NCI-H460 (cell line): Measurements from ENCODE around the gene ZCCHC17. TPM values are rescaled to one million over a fixed set of nuclear protein-coding genes. Genes with fewer than 3 reads are reported as not detected.

Experiments used
- DNase-seq: peaks from one replicate; pipeline ENCODE4 v3.0.0-alpha.2; 2016; ENCODE audit warnings: low read depth; ENCODE audit errors: extremely low read depth
- total RNA-seq: library from RNA; depleted of rRNA; stranded (reverse); fragments of >200 nt; shearing (Covaris generic); gene quantifications from 2 replicates; pipeline ENCODE4 v1.2.3, GENCODE V29; 2014

The ZCCHC17 gene
- total RNA-seq, 1 experiment from 2014 or later: 17.8 TPM

- DNase-seq: no peak
These were observed 6.0 kb downstream of the ZCCHC17 start for GRCh38 chr1:31302709-31303441.

GRCh38 chr1:31306278-31306677 lies 9.4 kb downstream of the ZCCHC17 start:
- peak; percentile 20 for DNase-seq

DNA sequence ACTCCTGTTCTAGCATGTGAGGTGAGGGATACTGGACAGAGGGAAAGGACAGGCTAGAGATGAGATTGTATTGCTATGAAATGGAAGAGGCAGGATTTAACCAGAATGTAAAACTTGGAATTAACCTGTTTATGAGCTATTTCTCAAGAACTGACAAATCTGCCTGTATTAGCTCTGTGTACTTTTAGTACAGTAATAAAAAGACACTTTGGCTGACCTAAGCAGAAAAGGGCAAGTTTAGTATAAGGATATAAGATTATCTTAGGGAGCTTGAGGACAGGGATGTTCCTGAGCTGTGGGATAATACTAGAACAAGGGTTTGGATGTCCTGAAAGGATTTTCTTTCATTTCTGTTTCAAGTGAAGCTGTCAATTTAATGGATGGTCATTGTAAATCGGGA lies 11.2 kb downstream of the ZCCHC17 start:
- no peak for DNase-seq

GRCh38 chr1:31310198-31310597 lies 13.4 kb downstream of the ZCCHC17 start:
- no peak for DNase-seq

- DNase-seq: no peak
These were observed 19.1 kb downstream of the ZCCHC17 start for GRCh38 chr1:31315902-31316301.

DNA sequence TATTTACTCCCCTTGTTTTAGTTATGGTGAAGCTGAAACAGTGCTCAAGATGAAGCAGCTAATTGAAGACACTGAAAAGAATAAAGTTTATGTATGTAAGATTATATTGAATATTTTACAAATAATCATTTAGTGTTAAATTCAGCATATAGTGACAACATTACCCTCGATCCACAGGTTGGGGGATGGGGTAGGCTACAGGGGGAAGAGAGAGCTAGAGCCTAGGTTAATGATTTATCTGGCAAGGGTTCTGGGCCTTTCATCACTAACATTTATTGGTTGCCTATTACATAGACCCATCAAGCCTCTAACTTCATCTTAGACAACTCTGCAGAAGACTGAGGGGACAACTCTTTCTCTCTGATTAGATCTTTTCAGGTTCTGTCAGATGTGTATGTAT lies 21.3 kb downstream of the ZCCHC17 start:
- no peak for DNase-seq

DNA sequence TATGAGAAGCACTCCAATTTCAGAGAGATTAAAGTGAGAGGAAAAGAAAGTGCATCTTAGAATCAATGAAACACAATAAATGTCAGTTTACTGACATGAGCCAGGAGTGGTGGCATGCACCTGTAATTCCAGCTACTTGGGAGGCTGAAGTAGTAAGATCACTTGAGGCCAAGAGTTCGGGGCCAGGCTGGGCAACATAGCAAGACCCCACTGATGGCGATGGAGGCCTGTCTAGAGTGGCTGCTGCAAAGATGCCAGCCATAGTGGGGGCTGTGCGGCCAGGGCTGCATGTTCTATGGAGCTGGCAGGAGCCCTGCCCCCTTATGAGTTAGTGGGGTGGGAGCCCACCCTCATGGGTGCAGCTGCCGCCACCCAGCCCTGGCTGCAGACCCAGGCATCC lies 27.3 kb downstream of the ZCCHC17 start:
- no peak for DNase-seq

GRCh38 chr1:31324992-31325391 lies 28.2 kb downstream of the ZCCHC17 start:
- no peak for DNase-seq

GRCh38 chr1:31326461-31326860 lies 29.6 kb downstream of the ZCCHC17 start:
- DNase-seq: no peak

GRCh38 chr1:31327381-31327780 lies 30.5 kb downstream of the ZCCHC17 start:
- peak; percentile 50 for DNase-seq

DNA sequence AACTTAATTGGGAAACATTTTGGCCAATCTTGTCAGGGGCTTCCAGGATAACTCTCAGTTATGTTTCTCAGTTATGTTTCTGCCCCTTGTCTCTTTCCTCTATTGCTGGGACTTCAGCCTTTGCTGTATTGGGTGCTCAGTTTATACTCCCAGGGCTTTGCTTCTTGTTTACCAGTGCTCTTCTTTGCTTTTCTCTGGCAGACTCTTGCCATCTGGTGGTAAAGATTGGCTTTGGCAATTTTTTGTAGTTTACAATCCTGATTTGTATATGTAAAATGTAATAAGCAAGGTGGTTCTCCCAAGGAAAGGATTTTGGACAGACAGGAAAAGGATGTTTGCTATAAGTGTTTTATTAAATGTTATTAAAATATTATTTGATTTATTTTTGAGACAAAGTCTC lies 38.2 kb downstream of the ZCCHC17 start:
- peak; percentile 21 for DNase-seq

GRCh38 chr1:31336687-31337467 lies 40.0 kb downstream of the ZCCHC17 start:
- DNase-seq: no peak

GRCh38 chr1:31344503-31344902 lies 47.7 kb downstream of the ZCCHC17 start:
- DNase-seq: no peak

DNA sequence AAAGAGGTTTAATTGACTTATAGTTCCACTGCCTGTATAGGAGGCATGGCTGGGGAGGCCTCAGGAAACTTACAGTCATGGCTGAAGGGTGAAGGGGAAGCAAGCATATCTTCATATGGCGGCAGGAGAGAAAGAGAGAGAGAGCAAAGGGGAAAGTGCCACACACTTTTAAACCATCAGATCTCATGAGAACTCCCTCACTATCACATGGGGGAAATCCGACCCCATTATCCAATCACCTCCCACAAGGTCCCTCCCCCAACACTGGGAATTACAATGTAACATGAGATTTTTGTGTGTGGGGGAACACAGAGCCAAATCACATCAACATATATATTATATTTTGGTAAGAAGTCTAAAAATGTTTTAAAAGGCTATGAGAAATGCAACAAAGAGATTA lies 48.8 kb downstream of the ZCCHC17 start:
- no peak for DNase-seq

DNA sequence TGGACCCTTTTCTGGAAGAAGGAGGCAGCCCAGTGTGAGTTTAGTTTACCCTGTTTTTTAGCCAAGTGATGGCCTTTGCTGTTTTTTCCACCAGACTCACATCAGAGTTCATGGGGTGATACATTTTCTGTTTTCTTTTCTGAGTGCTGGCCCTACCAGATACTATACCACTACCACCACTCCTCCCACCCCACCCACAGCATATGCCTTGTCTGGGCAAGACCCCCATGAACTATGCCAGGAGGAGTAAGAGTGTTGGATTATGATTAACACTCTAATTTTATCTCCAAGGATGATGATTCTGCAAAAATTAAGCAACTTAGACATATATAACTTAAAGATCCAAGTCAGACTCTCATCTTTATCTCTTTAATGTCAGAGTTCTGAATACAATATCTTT lies 50.0 kb downstream of the ZCCHC17 start:
- no peak for DNase-seq

DNA sequence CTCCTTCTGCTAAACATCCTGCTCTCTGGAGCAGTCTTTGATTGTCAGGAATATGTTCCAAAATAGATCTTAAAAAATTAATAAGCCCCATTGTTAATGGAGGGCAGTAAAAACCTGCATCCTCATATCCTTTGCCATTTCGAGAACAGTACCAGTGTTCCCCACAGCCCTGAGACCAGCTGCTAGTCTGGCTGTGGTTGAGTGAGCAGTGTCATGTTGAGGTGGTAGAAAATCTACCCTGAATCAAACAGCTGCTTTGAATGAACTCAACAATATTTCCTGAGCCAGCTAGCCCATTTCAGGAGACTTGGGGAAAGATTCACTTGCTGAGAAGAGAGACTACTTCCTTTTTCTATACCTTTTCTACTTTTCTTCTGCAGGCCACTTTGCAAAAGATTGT lies 51.6 kb downstream of the ZCCHC17 start:
- DNase-seq: no peak

DNA sequence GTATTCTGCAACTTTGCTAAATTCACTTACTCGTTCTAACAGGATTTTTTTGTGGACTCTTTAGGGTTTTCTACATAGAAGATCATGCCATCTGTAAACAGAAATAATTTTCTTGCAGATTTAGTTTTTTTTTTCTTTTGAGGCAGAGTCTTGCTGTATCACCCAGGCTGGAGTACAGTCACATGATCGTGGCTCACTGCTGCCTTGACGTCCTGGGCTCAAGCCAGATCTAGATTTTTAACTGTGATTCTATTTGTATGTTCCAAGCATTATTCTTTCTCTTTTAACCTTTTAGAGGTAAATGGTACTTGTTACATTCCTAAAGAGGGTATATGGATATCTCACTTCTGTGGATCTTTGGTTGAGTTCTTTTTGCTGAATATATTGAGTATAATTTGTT lies 57.5 kb downstream of the ZCCHC17 start:
- no peak for DNase-seq

DNA sequence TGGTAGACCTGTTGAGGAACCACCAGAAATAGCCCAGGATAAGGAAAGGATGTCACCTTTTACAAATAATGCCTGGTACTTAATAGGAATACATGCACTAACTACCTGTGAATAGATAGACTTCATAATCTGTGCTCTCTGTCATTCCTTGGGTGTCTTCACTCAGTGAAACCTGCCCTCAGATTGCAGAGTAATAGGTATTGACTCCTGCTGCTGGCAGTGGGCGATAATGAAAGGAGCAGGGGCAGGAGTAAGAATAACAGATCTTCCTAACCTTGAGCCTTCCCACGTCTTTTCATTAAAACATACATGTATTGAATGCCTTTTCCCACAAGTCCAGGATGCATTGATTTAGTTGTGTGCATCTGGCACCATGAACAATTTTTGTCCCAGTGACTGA lies 59.6 kb downstream of the ZCCHC17 start:
- no peak for DNase-seq

DNA sequence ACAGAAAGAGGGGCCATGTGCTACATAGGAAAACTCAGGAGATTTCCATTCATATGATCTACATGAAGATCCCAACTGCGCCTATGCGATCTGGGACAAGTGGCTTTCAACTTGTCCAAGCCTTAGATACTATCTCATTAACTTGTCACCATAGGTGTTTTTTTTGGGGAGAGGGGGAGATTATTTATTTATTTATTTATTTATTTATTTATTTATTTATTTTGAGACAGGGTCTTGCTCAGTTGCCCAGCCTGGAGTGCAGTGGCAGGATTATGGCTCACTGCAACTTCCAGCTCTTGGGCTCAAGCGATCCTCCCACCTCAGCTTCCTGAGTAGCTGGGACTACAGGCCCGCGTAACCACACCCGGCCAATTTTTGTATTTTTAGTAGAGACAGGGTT lies 64.8 kb downstream of the ZCCHC17 start:
- DNase-seq: no peak

DNA sequence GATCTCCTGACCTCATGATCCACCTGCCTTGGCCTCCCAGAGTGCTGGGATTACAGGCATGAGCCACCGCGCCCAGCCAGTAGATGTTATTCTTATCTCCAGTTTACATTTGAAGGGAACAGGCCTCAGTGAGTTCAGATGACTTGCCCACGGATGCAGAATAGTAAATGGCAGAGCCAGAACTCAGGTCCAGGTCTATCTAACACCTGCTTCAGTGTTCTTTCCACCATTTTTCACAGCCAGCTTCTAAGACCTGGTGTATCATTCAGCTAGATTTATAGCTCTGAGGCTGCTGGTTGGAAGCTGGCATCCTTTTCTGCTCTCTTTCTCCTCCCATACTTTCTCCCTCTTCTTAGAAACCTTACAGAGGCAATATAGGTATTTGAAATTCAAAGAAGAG lies 65.2 kb downstream of the ZCCHC17 start:
- DNase-seq: no peak

DNA sequence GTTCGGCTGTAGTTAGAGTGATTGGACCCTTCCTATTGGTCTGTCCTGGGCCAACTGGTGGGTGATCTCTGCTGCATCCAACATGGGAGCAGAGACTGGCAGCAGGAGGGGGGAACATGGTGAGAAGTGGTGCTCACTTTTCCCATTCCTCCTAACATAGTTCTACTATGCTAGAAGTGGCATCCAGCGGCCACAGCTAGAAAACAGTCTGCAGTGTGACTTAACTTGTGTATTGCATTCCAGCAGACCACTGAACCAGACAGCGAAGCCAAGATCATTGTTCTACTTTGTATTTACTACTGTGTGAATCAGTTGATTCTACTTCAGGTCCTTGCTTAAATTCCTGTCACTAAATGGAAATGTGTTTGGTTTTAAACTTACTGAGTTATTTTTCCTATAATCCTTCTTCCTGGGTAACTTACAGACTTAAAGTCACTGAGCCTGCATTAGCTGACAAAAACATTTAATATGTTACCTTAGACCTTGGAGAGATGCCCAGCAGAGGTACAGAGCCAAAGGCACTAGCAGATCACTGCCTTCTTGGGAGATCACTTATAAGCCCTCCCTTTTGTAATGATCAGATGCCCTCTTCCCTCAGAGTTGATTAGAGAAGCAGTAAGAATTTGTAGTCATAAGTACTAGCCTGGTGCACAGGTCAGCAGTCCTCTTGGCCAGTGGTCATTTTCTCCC lies 67.9 kb downstream of the ZCCHC17 start:
- no peak for DNase-seq

GRCh38 chr1:31366796-31367195 lies 70.0 kb downstream of the ZCCHC17 start:
- no peak for DNase-seq
